Type B pancreatic cell (in vitro differentiated cells): ENCODE measurements around the gene ADORA3. TPM values are rescaled to one million over a fixed set of nuclear protein-coding genes. Genes with fewer than 3 reads are reported as not detected.

Source experiments
- DNase-seq: peaks from one replicate; pipeline ENCODE4 v3.0.0; 2021; ENCODE audit warnings: mixed read lengths; ENCODE audit not compliant: unreplicated experiment; ENCODE audit errors: extremely low spot score
- H3K27ac Mint-ChIP-seq: 2 replicates; pipeline ENCODE4 v1.8.0; 2021; ENCODE audit warnings: mild to moderate bottlenecking, mixed read lengths
- H3K27me3 Mint-ChIP-seq: 2 replicates; pipeline ENCODE4 v1.8.0; 2021; ENCODE audit warnings: mixed read lengths
- H3K36me3 Mint-ChIP-seq: 2 replicates; pipeline ENCODE4 v1.8.0; 2021; ENCODE audit warnings: mixed read lengths
- H3K4me1 Mint-ChIP-seq: one replicate; pipeline ENCODE4 v1.8.0; 2021; ENCODE audit warnings: mixed read lengths; ENCODE audit not compliant: unreplicated experiment
- H3K4me3 Mint-ChIP-seq: 2 replicates; pipeline ENCODE4 v1.8.0; 2021; ENCODE audit warnings: mild to moderate bottlenecking, mixed read lengths
- H3K9me3 Mint-ChIP-seq: 2 replicates; pipeline ENCODE4 v1.8.0; 2021; ENCODE audit warnings: mixed read lengths
- total RNA-seq: library from RNA; stranded (reverse); gene quantifications from 2 replicates; pipeline ENCODE4 v1.2.1, GENCODE V29; 2021; ENCODE audit warnings: low replicate concordance
- TF ChIP-seq, protein P1 (sequence below): fragments of 200-600 bp; sonication (generic); conservative IDR thresholded peaks from 2 replicates; pipeline ENCODE4 v1.5.0; 2021; ENCODE audit warnings: antibody characterized with exemption, mild to moderate bottlenecking

ADORA3 gene
- total RNA-seq, 1 donor from 2014 or later = not detected

DNA sequence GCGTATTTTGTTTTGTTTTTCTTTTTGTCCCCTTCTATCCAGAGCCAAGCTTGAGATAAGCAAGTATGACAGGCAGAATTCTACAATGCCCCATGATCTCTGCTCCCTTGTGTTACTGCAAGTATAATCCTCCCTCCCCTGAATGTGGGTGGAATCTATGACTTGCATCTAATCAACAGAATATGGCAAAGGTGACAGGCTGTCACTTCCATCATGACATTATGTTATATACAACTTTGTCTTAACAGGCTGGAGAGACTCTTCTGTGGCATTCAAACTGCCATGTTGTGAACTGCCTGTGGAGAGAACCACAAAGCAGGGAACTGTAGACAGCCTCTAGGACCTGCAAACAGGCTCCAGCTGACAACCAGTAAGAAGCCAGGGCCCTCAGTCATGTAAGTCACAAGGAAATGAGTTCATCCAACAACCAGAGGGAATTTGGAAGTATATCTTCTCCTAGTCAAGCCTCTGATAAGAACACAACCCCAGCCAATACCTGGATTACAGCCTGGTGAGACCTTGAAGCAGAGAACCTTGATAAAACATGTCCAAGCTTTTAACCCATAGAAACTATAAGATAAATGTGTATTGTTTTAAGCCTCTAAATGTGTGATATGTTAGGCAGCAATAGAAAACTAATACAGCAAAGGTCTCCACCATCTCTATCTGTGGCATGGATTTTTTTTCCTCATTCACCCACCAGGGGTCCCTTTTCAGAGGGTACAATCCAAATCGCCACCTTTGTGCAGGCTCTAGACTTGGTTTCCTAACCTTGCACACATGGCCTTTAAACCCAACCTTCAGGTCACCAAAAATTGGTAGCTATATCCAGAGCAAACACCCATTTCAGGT is 35.3 kb downstream of the ADORA3 start:
- no peaks in the 10 kb centered on the region for H3K9me3 Mint-ChIP-seq
- H3K36me3 Mint-ChIP-seq = peaks cover 9% of the 10 kb centered on the region
- TF ChIP-seq, protein P1, sequence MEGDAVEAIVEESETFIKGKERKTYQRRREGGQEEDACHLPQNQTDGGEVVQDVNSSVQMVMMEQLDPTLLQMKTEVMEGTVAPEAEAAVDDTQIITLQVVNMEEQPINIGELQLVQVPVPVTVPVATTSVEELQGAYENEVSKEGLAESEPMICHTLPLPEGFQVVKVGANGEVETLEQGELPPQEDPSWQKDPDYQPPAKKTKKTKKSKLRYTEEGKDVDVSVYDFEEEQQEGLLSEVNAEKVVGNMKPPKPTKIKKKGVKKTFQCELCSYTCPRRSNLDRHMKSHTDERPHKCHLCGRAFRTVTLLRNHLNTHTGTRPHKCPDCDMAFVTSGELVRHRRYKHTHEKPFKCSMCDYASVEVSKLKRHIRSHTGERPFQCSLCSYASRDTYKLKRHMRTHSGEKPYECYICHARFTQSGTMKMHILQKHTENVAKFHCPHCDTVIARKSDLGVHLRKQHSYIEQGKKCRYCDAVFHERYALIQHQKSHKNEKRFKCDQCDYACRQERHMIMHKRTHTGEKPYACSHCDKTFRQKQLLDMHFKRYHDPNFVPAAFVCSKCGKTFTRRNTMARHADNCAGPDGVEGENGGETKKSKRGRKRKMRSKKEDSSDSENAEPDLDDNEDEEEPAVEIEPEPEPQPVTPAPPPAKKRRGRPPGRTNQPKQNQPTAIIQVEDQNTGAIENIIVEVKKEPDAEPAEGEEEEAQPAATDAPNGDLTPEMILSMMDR = peak; percentile 34
- H3K4me1 Mint-ChIP-seq = no peaks in the 10 kb centered on the region
- H3K4me3 Mint-ChIP-seq = no peak overlapping the region
- DNase-seq = no peak
- no peak overlapping the region for H3K27ac Mint-ChIP-seq
- H3K27me3 Mint-ChIP-seq = no peaks in the 10 kb centered on the region

DNA sequence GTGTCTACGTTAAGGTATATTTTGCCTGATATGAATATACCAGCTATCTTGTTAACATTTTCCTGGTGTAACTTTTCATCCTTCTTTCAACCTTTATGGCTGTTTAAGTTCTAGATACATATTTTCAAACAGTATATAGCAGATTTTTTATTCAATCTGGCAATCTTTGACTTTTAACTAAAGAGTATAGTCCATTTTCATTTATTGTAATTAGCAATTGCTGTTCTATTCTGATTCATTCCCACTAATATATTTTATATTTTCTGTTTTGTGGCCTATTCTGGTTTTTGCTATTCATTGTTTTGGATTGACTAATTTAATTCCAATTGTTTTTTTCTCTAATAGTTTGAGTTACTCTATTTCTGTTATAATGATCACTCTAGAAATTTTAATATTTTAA is 37.0 kb downstream of the ADORA3 start:
- no peaks in the 10 kb centered on the region for H3K4me1 Mint-ChIP-seq
- no peak overlapping the region for H3K27ac Mint-ChIP-seq
- H3K4me3 Mint-ChIP-seq = no peak overlapping the region
- H3K9me3 Mint-ChIP-seq = no peaks in the 10 kb centered on the region
- H3K27me3 Mint-ChIP-seq = no peaks in the 10 kb centered on the region
- peaks cover 4% of the 10 kb centered on the region for H3K36me3 Mint-ChIP-seq
- DNase-seq = no peak
- TF ChIP-seq, protein P1 = no peak

DNA sequence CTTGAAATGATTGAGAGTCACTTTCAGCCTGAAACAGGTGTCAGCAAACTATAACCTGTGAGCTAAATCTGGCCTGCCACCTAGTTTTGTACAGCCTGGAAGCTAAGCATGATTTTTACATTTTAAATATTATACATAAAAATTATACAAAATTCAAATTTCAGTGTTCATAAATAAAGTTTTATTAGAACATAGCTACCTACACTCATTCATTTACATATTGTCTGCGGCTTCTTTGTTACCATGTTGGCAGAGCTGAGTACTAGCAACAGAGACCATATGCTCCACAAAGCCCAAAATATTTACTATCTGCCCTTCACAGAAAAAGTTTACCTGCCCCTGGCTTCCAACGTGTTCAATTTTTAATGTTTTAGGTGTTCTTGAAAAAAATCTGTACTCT is 37.7 kb downstream of the ADORA3 start:
- no peak for DNase-seq
- no peak overlapping the region for H3K27ac Mint-ChIP-seq
- H3K4me1 Mint-ChIP-seq = no peaks in the 10 kb centered on the region
- TF ChIP-seq, protein P1 = no peak
- no peaks in the 10 kb centered on the region for H3K27me3 Mint-ChIP-seq
- no peaks in the 10 kb centered on the region for H3K9me3 Mint-ChIP-seq
- no peak overlapping the region for H3K4me3 Mint-ChIP-seq
- H3K36me3 Mint-ChIP-seq = peaks cover 5% of the 10 kb centered on the region

DNA sequence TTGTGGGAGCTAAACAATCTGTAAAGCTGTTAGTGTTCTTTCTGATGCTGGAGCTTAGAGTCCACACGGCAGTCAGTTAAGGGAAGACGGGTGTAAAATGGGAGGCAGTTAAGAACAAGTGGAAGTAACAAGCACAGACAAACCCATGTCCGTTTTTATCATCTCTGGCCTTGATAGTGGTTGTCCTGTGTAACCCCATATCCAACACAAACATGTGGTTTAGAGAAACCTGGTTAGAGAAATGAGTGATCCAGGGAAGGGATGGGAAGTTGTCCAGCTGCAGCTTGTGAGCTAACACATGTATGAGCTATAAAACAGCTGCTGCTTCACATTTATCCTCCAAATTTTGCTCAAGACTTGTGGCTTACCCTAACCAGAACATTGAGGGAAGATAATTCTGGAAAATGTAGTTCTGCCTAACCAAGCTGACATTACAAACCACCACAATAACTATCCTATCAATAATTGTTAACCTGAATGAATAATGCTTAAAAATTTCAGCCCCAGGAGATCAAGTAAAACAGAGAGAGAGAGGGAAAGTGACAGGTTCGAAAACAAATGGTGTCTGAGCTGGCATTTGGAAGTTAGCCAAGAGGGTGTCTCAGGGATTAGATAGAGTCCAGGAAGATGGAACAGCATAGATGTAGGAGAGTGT is 40.3 kb downstream of the ADORA3 start:
- H3K4me3 Mint-ChIP-seq = no peak overlapping the region
- H3K27me3 Mint-ChIP-seq = no peaks in the 10 kb centered on the region
- peaks cover 15% of the 10 kb centered on the region for H3K36me3 Mint-ChIP-seq
- TF ChIP-seq, protein P1 = no peak
- no peak for DNase-seq
- H3K27ac Mint-ChIP-seq = no peak overlapping the region
- H3K4me1 Mint-ChIP-seq = no peaks in the 10 kb centered on the region
- H3K9me3 Mint-ChIP-seq = no peaks in the 10 kb centered on the region

DNA sequence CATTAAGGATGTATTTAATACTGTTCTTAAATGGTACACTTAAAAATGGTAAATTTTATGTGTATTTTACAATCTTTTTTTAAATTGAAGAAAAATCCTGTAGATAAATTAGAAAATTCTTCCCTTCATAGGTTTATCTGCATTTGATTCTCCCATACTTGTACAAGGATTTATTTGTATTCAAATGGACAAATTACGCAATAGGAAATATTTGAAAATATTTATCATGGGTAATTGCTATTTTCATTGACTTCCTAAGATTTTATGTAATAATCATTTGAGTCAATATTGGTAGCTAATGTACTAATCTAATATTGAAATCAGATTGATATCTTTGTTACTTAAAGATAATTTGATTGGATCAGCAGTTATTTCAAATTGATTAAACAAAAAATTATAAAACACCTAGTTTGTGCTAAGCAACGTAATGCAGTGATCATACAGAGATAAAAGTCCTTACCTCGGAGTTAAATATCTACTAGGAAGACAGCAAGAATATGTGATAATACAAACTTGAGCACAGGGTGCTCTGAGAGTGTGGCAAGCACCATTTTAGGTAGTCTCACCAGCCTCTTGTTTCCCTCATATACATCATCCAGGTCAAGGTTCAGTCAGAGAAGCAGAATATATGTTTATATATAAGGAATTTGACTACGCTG is 40.9 kb downstream of the ADORA3 start:
- TF ChIP-seq, protein P1 = no peak
- no peak overlapping the region for H3K4me3 Mint-ChIP-seq
- H3K9me3 Mint-ChIP-seq = no peaks in the 10 kb centered on the region
- DNase-seq = no peak
- H3K36me3 Mint-ChIP-seq = peaks cover 19% of the 10 kb centered on the region
- no peaks in the 10 kb centered on the region for H3K27me3 Mint-ChIP-seq
- H3K4me1 Mint-ChIP-seq = no peaks in the 10 kb centered on the region
- H3K27ac Mint-ChIP-seq = no peak overlapping the region
